Fibroblast of gingiva (primary cell): ENCODE data around the gene HMGB2.

Experiments used
- DNase-seq: peaks from one replicate; pipeline ENCODE4 v3.0.0-alpha.2; 2011; ENCODE audit warnings: low read depth

HMGB2 gene

DNA sequence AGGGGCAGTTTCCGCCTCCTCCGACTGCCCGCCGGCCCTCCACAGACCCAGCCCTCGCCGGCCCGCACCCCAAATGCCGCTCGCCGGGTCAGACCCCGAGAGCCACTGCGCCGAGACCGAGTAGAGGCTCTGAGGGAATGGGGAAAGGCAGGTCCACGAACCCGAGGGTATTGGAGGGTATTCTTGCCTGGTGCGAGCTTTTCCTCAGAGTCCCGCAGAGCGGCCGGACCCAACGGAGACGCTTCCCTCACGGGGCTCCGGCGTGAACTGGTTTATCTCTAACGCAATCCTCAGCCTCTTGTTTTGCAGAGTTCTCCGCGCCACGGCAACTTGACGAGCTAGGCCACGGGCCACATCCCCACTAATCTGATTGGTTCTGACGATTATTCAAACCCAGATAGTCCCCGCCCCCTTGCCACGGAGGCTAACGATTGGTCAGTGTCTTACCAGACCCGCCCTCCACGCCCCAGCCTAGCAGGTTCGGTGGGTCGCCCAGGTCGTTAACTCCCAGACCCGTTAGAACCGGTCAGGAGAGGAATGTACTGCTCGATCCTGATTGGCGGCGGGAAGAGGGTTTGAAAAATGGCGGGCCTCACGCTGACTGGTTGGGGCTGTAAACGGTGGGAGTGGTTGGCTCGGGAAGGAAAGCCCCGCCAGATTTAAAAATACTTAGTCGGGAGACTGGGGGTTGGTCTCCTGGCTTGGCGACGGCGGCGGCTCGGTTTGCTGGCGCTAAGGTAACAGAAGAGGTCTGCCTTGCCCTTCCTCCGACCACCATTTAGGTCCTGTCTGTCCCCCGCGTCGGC lies at the start of gene HMGB2:
Gene HMGB2, minus strand, starts transcription at position 274 of the 806 bp plus-strand sequence. CDS start 709 bp downstream, outside the sequence.
- peak; percentile 100 for DNase-seq

DNA sequence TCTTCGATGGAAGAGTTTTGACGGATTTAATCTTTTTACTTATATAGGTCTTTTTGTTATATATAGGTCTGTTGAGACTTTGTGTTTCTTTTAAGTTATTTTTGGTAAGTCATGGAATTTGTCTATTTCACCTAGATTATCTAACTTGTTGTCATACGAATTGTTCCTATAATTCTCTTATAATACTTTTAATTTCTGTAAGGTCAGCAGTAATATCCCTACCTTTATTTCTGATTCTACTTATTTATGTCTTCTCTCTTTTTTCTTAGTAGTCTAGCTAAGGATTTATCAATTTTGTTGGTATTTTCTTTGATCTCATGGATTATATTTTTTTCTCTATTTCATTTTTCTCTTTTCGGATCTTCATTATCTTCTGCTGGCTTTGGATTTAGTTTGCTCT lies 48.2 kb upstream of the HMGB2 start:
- no peak for DNase-seq

DNA sequence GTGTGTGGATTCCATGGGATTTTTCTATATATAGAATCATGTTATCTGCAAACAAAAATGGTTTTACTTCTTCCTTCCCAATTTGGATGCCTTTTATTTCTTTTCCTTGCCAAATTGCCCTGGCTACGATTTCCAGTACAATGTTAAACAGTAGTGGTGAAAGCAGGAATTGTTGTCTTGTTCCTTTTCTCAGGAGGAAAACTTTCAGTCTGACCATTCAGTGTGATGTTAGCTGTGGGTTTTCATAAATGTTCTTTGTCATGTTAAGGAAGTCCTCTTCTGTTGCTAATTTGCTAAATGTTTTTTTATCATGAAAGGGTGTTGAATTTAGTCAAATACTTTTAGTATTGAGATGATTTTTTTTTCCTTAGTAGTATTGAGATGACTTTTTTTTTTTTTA lies 47.5 kb upstream of the HMGB2 start:
- DNase-seq = no peak

DNA sequence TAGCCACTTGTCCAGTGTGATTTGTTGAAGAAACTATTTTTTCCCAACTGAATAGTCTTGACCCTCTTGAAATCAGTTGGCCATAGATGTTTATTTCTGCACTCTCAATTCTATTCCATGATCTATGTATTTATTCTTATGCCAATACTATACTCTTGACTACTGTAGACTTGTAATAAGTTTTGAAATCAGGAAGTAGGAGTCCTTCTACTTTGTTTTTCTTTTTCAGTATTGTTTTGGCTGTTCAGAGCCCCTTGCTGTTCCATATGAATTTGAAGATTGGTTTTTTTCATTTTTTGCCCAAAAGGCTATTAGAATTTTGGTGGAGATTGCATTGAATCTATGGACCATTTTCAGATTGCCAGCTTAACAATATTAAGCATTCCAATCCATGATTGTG lies 46.8 kb upstream of the HMGB2 start:
- DNase-seq = no peak

DNA sequence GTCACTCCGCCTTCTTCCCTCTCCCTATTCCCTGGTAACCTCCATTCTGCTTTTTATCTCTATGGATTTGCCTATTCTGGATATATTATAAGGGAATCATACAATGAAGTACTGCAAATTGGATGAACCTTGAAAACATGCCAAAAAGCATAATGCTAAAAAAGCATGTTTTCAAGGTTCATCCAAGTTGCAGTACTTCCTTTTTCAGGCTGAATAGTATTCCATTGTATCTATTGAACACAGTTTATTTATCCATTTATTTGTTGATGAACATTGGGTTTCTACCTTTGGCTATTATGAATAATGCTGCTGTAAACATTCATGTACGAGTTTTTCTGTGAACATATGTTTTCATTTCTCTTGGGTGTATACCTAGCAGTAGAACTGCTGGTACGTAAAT lies 45.8 kb upstream of the HMGB2 start:
- no peak for DNase-seq

DNA sequence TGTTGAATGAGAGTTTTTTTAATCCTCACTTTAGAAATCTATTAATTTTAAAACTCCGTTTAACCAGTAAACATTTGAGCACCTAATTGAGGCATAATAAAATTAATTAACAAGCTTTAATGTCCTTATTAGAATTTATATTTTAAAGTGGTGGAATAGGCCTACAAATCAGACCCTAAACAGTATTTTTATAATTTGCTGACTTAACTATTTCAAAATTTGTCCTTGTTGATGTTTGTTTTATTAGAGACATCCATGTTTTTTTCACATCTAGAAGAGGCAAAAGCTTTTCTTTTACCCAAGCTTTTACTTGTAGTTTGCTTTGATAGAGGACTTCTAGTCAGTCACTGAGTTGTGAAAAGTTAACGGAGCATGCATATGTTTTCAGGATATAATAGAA lies 40.4 kb upstream of the HMGB2 start:
- no peak for DNase-seq

DNA sequence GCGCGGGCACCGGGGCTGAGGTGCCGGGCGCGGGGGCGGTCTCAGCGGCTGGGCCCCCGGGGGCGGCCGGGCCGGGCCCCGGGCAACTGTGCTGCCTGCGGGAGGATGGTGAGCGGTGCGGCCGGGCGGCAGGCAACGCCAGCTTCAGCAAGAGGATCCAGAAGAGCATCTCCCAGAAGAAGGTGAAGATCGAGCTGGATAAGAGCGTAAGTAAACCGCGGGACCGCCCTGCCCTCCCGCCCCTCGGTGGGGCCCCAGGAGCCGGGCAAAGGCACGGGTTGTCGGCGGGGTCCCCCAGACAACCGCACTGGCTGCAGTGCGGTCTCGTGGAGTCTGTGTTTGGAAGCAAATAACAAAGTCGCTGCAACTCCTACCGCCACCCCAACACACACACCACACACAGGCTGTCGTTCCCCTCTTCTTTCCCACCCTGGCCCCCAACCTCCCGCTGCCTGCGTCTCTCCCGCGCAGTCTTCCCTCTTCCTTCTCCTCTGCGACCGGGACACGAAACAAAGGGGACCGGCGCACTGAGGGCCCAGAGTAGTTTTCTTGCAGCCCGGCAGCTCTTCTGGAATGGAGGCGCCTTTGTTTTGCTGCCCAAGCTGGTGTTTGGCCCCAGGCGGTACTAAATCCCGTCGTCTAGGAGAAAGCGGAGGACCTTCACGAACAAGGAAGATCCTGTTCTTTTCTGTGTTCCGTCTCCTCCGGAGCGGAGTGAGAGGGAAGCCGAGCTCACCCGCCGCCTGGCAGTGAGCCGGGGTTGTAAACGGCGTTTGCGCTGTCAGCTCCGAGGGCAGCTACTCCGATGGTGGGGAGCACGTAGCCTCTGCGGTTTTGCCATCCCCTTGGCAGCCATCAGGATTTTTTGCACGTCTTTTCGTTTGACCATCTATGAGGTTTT lies 37.4 kb upstream of the HMGB2 start:
- DNase-seq = peak; percentile 74

DNA sequence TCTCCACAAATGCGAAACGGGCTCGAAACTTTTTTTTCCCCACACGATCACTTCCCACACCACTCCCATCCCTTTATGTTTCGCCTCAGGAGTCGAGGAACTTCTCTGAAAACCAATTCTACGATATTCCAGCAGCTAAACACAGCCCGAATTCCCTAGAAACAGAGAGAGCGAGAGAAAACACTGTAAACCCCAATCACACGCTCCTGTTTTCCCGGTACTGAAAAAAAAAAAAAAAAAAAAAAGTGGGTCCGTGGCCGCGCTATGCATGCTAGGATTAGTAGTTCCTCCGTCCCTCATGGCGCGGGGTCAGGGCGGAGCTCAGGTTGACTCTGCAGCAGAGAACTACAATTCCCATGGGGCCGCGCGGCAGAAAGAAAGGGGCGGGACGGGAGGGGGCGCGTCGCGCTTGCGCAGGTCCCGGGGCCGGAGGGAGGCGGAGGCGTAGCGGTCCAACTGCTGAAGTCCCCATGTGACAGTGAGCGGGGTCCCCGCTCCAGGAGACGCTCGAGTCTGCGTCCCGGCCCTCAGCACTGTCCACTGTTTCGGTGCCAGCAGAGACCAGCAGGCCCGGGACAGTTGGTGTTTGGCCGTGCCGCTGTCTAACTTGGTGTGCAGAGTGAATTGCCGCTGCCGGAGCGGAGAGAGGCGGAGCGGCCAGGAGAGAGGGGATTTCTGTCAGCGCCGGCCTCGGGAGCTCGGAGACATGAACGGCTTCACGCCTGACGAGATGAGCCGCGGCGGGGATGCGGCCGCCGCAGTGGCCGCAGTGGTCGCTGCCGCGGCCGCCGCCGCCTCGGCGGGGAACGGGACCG lies 36.5 kb upstream of the HMGB2 start, which contains the start of gene SAP30:
Gene SAP30, plus strand, starts transcription at position 478 of the 815 bp plus-strand sequence. Its CDS starts 229 bp downstream, at position 707.
- DNase-seq = peak; percentile 99

DNA sequence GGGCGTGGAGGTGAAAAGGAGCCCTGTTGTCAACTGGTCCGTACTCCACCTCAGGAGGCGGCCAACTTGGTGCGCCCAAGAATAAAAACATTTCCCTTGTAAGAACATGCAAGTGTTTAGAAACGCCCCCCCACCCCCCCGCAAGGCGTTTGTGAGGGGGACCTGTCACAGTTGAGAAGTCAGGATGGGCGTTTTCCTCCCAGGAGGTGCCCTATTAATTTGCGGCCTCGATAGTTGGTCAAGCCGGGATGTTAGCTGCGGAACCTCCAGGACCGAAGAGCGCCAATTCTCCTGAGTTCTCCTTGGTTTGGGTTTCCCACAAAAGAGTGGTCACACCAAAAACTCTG lies 35.9 kb upstream of the HMGB2 start:
- no peak for DNase-seq

DNA sequence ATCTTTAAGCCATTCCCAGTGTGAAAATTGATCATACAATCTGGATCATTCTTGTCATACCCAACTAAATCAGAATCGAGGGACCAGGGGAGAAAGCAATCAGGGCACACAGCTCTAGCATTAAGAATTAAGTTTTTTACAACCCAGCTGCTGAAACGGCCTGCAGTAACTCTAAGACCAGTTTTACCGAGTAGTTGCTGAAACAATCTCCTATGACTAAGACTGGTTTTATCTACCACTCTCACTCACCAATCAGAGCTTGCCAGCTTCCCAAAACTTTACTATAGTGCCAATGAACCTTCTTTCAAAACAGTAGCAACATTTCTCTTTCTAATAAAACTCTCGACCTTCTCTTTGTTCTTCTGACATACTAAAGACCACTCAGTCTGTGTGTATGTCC lies 33.8 kb upstream of the HMGB2 start:
- peak; percentile 35 for DNase-seq

DNA sequence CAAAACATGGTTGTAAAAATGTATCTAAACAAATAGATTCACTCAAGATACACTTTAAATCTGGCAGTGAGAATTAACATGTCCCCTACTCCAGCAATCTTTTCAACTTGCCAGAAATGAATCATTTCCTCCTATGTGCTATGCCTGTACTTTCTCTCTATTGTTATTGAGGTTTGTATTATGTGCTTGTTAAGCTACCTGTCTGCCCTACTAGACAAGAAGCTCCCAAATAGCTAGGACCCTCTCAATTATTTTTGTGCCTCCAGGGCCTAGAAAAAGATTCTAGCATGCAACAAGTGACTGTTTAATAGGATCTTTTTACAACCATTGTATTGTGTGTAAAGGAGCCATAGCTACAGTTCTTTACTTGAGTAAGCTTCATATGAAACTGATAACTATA lies 33.1 kb upstream of the HMGB2 start:
- DNase-seq = no peak

DNA sequence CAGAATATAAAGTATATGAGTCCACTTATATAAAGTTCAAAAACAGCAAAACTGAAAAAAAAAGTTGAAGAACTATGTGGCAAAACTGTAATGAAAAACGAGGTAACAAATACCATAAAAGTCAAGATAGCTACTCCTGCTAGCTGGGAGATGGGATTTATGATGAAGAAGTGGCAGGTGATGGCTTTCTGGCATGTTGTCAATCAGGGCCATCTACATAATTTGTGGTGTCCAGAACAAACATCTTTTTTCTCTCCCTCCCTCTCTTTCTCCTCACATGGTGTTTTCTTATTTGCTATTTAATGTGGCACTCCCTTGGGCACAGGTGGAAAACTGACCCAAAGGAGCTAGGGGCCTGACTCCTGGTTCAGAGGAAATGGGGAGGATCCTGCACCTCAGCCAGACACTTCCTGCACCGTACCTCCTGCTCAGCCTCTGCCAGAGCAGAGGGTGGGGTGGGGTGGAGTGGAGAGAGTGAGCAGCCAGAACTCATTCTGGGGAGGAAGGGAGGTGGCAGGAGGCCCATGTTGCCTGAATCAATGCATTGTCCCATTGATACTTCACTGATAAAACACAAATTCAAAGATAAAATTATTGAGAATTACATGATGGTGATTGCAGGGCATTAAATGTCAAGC lies 31.3 kb upstream of the HMGB2 start:
- no peak for DNase-seq

DNA sequence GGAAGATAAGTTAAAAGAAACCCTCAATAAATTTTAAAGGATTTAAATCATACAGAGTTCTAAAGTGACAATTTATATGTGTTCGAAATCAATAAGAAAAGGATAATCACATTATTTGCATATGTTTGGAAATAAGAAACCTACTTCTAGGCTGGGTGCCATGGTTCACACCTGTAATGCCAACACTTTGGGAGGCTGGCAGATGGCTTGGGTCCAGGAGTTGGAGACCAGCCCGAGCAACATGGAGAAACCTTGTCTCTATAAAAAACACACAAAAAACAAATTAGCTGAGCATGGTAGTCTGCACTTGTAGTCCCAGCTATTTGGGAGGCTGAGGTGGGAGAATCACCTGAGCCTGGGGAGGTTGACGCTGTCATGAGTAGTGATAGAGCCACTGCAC lies 28.5 kb upstream of the HMGB2 start:
- no peak for DNase-seq

DNA sequence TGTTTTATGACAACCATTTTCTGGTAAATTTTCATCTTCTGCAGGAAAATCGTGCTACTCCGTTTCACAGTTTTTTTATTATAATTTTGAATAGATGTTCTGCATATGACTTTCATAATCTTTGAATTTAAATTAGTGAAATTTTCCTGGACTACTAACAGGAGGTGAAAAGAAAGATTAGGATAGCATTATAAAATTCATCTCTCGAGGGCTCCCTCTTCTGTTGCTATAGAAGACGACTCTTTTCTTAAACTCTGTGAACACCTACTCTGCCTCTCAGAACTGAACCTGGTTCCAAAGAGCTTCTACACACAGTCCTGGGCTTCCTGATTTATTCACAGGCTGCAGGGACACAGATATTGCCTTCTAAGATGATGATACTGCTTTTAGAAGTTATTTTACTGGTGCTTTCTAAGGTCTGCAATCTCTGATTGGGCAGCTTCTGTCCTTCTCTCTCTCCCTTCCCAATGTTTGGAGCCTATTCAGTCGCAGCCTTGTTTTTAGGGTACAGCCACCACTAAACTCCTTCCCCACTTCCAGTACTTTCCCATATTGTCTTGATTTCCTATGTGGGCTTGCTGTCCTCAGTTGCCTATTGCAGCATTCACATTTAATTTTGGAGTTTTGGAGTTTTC lies 26.5 kb upstream of the HMGB2 start:
- DNase-seq = no peak

DNA sequence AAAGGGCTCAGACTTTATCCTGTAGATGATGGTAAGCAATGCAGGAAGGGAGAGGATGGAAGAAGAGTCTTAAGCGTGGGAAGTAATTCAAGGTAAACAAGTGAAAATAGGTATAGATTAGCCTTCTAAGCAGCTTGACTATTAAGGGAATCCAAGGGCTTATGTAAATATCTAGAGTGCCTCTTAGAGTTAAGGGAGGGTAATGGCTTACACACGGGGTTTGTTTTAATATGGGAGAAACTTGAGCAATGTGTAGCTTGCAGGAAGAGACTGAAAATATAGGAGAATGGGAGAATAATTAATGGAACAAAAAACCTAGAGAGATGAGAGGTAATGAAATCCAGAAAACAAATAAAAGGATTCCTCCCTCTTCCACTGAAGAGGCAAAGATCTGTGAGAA lies 23.8 kb upstream of the HMGB2 start:
- no peak for DNase-seq

DNA sequence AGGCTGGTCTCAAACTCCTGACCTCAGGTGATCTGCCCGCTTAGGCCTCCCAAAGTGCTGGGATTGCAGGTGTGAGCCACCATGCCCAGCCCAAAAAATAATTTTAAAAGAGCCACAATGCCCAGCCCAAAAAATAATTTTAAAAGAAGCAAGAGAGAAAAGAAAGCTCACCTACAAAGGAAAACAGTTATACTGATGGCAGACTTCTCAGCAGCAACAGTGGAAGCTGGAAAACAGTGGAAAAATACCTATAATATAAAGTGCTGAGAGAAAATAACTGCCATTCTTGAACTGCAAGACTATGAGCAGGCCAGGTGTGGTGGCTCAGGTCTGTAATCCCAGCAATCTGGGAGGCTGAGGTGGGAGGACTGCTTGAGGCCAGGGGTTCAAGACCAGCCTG lies 13.3 kb upstream of the HMGB2 start:
- no peak for DNase-seq

DNA sequence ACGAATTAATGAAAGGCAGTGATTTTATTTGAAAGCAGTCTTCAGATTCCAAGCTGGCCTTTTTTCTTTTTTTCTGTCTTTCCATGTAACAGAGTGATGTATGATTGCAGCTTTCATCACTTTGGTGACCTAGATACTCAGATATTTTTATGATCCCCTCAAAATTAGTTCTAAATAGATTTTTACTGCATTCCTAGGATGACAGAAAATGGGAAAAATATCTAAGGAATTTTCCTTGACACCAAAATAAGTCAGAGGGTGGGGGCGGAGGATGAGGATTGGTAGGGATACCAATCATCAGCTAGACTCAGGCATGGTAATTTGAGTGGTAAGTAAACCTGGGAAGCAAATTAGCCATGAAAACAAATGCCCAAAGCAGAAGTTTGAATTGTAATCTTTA lies 11.9 kb upstream of the HMGB2 start:
- no peak for DNase-seq

DNA sequence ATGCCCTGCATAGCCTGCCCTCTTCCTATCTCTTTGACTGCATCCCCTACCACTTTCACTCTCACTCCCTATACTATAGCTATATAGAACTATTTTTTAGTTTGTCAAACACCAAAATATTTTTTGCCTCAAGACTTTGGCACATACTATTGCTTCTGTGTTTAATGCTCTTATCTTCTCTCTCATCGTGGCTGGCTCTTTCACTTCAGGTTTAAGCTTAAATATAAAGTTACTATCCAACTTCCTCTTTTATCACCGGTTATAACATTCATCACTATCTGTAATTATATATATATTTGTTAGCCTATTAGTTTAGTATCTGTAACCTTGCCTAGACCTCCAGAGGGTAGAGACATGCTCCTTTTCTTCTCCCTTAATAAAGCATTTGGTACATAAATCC lies 11.5 kb upstream of the HMGB2 start:
- DNase-seq = no peak

DNA sequence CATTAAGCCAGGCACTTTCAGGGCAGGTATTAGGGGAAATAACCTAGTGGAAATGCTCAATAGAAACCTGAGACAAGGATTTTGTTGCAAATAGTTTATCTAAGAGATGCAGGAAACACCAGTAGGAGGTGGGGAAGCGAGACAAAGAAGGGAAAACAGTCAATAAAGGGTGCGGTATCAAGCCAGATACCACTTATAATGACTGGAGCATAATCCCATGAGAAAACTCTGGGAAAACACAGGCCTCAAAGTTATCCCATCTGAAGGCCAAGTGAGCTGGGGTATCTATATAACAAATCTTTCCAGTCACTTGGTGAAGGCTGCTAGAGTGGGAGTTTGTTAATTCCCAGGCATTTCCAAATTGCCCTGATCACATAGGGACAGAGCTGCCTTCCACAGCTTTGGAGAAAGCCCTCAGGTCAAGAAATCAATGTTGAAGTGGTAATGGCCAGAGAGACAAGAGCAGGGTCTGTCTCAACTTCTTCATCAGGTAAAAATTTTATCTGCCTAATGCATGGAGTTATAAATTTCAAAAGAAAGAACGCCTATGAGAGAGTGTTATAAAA lies 9.8 kb upstream of the HMGB2 start:
- DNase-seq = no peak

DNA sequence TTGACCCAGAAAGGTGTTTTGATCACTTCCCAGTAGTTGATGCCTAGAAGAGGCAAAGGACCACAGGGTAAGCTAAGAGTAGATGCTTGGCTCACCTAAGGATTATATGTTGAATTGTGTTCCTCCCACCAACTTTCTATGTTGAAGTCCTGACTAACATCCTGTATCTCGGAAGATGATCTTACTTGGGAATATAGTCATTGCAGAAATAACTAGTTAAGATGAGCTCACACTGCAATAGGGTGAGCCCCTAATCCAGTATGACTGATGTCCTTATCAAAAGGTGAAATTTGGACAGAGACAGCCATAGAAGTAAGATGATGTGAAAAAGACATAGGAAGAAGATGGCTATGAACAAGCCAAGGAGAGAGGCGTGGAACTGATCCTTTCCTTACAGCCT lies 3.3 kb upstream of the HMGB2 start:
- no peak for DNase-seq
